ENCODE results near the gene STK17A. TPM values are rescaled to one million over a fixed set of nuclear protein-coding genes. Genes with fewer than 3 reads are reported as not detected.
"Not testable (repeated sequence)": the region's sequence is repeated elsewhere in the genome, so short reads cannot be mapped to it uniquely, and the experiment has no call there.

STK17A gene
- total RNA-seq, 1 donor from 2014 or later = 22.6 TPM

DNA sequence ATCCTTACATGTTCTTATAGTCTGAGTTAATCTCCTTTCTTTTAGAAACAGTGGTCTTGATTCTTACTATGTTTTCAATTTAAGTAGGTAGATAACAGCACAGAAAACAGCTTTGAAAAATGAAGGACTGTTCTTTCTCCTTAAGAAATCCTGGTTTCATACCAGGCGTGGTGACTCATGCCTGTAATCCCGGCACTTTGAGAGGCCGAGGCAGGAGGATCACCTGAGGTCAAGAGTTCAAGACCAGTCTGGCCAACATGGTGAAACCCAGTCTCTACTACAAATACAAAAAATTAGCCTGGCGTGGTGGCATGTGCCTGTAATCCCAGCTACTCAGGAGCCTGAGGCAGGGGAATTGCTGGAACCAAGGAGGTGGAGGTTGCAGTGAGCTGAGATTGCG is 13.5 kb downstream of the STK17A start:
- not testable (repeated sequence) for DNase-seq

DNA sequence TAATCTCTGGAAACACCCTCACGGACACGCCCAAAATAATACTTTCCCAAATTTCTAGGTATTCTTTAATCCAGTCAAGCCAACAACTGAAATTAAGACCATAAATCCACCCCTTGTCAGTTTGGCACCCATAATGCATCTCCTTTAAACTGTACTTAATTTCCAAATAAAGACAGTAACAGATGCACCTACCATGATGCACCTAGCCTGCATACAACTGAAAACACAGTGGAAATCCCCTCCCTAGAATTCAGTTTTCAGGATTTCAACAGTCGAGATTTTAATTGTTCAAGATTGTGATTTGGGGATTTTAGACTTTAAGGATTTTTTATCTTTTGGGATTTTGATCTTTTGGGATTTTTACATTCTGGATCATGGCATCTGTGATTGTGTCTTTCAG is 17.1 kb downstream of the STK17A start:
- DNase-seq = no peak

DNA sequence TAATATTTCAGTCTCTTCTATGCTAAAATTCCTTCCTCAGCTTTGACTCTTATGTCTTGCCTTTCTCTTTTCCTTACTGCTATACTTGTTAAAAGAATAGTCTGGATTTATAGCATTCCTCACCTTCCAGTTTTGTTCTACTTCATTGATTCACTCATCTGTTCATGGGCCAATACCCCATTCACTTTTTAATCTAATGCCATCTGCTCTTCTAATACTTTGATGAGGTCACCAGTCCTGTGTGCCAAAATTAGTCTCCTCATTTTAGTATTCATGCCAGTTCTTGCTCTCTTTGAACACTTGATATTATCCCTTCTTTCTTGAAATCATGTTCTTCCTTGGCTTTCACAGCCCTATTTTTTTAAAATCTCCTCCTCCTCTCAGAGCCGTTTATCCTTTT is 19.3 kb downstream of the STK17A start:
- DNase-seq = no peak

DNA sequence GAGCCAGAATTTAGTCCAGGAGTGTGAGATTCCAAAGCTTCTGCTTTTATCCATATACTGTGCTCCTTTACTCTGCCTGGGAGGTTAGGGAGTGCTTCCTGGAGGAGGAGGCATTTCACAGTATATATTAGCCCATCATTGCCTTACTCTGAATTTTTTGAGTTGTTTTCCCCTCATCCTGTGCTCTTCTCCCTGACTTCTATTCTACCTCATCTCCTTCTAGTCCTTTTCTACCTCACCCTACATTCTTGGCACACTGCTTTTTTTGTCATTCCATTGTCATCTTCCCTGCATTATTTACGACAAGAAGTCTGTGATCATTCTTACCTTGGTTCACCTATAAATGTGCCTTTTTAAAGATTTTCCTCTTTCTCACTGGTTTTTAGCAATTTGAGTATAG is 21.3 kb downstream of the STK17A start:
- DNase-seq = no peak

DNA sequence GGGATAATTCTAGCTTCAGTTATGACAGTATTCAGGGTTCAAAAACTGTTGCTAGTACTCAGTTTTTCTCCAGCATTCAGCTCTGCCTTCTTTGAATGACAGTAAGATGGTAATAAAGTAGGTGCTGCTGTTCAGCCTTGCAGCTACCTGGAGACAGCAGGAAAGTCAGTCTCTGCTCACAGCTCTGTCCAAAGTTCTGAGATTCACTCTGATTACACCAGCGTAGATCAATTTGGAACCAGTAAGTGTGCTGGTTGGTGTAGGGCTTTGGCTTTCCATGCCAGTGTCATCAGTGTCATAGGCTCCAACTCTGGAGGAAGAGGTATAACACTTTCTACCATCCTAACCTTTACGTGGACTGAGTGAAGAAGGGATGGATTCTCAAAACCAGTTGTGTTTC is 26.2 kb downstream of the STK17A start:
- no peak for DNase-seq

DNA sequence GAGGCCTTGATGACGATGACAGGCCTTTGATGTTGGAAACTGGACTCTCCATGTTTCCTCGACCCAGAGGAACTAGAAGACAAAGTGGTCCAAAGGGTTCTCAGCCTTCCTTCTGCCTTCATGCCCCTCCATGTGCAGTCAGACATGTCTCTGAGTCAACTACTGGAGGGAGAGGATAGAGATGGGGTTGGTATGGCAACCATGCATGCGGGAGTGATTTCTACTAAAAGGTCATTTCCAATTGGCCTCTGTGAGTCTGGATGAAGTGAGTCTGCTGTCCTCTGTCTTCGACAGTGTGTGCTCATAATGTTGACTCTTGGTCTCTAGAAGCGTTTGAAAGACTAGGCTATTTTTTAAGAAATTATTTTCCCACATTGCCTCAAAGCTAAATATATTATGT is 29.2 kb downstream of the STK17A start:
- DNase-seq = no peak

DNA sequence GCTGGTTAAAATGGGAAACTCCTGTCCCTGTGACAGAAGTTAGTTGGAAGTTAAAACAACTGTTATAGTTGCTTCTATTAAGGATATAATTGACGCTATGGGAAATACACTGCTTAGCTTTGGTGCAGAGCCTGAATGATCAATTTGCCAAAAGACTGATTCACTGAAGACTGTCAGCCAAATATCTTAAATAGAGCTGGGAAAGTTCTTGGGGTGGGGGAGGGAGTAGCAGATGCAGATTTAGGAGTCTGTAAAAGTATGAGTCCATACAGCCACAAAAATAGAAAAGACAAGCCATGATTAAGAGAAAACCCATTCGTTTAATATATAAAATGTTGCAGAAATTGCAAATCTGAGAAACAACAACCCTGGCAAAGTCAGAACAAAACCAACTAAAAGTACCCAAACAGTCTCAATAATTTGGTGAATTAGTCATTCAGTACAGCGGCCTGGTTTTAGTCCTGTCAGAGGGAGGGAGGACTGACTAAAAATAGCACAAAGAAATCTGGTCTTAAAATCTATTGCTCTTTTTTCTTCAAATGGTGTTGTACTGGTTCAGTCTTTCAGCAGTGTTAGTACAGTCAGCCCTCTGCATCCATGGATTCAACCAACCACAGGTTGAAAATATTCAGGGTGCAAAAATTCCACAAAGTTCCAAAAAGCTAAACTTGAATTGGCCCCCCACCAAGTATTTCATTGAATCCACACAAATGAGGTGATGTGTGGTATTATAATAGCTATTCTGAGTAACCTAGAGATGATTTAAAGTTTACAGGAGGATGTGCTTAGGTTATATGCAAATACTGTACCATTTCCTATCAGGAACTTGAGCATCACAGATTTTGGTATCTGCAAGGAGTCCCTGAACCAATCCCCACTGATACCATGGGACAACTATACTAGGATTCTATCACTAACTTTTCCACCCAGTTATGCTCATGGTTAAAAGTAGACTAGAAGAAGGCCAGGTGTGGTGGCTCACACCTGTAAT is 30.0 kb downstream of the STK17A start:
- DNase-seq = peak; percentile 38

DNA sequence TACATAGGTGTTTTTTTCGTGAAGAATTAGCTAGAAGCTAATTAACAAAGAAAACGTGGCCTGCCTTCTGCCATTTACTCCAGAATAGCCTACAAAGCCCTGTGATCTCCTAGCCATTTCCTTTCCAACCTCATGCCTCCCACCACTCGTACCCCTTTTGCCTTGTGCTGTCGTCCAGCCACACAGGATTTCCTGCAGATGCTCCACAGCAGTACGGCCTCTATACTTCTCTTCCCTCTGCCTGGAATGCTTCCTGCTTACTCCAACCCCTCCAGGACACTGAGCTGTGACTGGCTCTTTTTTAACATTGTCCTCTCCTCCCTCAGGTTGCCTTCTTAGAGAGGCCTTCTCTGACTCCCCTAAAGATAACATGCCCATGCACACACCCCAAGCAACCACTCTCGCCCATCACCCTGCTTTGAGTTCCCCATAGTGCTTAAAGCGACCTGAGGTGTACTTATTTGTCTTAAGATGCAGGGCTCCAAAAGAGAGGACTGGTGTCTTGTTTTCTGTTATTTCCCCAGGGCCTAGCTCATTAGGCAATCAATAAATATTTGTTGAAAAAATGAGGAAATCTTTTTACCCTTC is 32.7 kb downstream of the STK17A start:
- no peak for DNase-seq

DNA sequence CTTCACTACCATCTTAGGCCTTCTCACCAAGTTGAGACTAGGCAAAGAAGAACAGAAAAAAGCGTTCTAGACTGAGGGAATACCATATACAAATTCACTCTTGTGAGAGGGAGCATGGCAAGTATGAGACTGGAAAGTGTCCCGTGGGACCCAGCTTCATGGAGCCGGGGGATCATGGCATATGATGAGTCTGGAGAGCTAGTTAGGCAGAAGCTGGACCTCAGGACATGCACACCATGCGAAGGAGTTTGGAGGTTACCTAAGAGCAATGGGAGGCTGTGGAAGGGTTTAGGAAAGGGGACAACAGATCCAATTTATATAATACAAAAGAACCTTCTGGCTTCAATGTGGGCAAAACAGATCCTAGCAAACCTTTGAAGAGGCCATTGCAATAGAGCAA is 34.1 kb downstream of the STK17A start:
- DNase-seq = no peak

DNA sequence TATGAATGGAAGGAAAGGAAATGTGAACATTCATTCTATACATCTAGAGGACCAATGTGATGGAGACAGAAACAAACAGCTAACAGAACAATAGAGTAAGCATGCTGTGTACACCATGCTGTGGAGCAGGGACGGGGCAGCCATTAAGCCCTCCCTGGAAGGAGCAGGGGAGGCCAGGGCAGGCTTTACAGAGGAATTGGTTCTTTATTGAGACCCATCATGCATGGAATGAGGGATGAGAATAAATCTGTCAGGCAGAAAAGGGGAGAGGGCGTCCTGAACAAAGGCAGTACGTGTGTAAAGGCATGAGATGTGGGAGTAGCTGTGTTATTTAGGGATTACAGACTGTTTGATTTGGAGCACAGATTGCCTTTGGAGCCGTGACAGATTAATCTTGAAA is 35.2 kb downstream of the STK17A start:
- no peak for DNase-seq

DNA sequence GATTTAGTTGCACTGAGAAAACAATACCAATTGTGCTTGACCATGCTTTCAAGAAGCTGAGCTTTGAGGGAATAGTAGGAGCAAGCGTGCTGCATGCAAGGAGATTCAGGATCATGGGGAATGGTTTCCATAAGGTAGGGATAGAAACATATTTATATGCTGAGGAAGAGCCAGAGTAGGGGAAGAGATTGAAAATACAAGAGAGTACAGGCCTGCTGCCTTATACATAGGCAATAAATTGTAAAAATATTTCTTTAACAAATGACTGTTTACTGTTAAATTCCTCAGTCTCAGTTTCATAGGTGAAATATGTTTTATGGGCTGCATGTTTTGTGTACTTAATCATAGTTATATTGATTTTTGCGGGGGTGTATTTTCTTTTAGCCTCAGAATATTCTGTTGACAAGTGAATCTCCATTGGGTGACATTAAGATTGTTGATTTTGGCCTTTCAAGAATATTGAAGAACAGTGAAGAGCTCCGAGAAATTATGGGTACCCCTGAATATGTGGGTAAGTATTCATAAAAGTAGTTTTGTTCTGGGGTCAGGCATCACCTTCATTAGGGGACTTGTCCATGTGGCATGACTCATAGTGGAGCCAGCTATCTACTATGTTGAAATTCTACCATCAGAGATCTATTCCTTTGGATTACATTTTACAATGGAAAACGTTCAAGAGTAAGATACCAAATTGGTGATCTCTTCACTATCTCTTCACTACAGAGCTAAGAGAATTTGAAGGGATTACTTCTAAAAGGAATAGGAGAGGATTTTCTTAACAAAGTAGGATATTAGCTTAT is 36.5 kb downstream of the STK17A start:
- no peak for DNase-seq

DNA sequence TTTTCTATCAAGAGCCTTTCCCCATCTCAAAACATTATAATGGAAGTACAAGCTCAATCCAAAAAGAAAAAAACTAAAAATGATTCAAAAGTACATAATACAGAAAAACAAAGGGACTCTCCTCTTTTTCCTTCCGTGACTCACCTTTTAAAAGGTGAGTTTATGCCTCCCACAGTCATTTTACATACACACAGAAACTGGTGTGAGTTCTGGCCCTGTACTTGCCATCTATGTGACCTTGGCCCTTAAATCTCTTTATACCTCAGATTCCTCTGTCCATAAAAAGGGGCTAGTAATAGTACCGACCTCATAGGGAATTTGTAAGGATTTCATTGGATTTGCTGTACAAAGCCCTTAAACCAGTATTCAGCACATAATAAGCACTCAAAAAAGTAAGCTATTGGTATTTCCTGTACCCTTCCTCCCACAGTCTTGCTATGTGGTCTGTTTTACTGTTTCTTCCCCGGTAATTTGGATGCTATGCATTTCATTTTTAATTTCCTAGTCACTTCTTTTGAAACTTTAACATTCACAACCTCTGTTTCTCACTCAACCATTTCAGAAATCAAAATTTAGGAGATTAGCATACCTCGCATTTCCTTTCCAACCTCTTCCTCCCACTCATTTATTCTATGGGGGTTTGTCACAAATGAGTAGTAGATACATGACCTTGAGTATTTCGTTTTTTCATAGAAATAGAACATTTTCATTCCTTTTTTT is 39.0 kb downstream of the STK17A start:
- no peak for DNase-seq

DNA sequence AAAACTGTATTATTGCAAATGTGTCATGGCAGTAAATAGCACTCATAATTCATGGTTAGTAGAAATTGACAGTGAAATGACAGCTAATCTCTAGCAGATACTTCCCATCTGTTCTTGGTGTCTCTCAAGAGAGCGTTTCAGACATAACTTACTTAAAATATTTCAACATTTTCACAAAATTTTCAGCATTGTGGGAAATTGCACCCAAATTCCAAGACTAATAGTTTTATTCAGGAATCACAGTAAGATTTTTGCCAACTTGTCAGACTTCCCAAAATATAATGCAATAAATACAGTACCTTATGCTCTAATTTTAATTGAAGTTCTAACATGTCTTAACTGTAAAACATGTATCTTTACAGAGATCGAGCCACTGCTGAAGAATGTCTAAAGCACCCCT is 41.2 kb downstream of the STK17A start:
- no peak for DNase-seq

DNA sequence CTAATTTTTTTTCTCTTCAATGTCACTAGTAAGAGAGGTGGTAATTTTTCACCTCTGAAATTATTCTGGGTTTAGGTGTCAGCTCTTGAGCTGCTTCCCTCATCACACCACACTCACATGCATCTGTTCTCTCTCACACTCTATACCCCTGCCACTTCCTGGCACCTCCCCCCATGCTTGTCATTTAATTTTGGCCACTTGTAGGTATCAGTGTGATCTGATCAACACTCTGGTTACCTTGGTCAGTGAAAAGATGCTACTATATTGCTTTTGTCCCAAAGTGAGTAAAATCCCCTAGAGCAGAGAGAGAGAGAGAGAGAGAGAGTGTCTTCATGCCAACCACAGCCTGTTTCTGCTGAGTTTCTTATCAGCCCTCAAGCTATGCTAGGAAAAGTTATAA is 42.5 kb downstream of the STK17A start:
- no peak for DNase-seq

DNA sequence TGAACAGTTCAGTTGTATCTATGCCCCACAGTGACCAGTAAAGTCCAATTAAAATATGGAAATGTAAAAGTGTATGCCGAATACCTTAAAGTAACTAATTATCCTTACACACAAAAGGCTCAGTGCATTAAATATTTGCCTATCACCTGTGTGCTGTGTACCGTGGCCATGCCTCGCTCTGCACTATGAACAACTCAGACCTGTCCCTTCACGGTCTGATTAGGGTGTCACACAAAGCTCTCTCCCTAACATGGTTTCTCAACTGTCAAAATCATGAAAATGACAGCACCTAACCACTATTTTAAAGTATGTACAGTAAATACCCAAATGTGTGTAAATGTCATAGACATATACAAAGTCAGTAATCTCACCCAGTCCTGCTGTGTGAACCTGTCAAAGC is 43.1 kb downstream of the STK17A start:
- DNase-seq = no peak

DNA sequence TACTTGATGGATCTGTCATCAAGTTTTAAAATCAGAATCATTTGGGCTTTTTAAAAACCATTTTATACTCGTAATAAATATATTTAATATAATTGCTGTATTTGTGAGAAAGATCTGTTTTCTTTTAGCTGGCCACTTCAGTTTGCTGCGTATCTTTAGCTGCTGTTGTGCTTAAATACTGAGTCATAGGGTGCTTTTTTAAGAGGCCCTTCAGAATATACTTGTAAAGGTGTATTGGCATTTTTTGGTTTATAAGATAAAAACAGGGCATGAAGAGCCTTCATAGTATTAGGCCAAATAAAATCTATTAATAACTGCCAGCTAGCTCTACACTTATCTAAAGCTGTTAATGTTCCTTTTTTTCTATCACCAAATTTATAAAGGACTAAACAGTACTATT is 43.8 kb downstream of the STK17A start:
- no peak for DNase-seq

DNA sequence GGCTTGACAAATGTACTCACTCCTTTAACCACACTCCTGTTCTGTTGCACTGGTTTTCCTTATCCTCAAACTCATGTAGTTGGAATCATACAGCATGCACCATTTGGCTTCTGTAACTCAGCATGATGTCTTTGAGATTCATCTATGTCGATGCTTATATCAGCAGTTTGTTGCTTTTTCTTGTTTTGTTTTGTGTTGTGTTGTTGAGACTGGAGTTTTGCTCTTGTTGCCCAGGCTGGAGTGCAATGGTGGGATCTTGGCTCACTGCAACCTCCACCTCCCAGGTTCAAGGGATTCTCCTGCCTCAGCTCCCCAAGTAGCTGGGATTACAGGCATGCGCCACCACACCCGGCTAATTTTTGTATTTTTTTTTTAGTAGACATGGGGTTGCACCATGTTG is 44.9 kb downstream of the STK17A start:
- not testable (repeated sequence) for DNase-seq

DNA sequence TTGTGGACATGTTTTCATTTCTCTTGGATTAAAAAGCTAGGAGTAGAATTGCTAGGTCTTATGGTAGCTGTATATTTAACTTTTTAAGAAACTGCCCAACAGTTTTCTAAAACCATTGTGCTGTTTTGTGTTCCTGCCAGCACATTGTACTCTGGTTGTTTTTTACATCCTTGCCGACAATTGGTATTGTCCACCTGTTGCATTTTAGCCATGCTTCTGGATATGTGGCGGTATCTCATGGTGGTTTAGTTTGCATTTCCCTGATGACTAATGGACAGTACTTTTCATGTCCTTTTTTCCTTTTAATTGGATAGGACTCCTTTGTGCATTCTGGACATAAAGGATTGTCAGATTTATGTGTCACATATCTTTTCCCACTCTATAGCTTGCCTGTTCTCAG is 45.5 kb downstream of the STK17A start:
- DNase-seq = no peak

DNA sequence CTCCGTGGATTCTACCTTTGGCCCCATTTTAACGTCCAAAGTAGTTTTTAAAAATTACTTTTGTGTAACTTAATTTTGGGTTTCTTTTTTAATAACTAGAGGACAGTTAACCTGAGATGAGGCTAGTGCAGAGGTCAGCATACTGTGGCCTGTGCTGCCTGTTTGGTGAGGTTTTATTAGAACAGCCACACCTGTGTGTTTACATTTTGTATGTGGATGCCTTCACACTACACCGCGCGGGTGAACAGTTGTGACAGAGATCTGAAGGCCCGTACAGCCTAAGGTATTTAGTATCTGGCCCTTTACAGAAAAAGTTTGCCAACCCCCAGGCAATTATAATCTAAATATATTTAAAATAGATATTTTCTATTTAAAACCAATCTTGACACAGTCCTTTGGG is 46.9 kb downstream of the STK17A start:
- no peak for DNase-seq

DNA sequence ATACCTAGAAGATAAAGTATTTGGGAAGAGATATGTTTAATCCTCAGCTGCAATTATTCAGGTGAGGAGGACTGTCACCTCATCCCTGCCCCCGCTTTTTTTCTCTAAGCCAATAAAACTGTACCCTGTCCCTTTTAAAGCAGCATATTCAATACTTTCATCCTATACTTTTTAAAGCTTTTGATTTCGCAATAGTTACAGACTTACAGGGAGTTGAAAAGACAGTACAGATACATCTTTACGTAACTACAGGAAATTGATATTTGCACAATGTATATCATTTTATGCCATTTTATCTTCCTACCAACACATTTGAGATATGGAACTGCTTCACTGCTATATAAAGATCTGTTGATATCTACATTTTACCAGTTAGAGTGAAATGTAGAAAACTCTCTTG is 47.6 kb downstream of the STK17A start:
- DNase-seq = no peak

DNA sequence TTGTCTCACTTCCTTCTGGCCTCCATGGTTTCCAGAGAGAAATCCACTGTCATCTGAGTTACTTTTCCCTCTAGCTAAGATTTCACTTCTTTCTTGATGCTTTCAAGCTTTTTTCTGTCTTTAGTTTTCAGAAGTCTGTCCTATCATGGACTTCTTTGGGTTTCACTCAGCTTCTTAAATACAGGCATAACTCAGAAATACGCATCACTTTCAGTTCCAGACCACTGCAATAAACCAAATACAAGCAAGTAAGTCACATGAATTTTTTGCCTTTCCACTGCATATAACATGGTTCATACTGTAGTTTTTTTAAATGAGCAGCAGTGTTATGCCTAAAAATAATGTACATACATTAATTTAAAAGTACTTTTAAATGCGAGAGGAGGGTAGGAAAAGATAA is 48.7 kb downstream of the STK17A start:
- DNase-seq = no peak

DNA sequence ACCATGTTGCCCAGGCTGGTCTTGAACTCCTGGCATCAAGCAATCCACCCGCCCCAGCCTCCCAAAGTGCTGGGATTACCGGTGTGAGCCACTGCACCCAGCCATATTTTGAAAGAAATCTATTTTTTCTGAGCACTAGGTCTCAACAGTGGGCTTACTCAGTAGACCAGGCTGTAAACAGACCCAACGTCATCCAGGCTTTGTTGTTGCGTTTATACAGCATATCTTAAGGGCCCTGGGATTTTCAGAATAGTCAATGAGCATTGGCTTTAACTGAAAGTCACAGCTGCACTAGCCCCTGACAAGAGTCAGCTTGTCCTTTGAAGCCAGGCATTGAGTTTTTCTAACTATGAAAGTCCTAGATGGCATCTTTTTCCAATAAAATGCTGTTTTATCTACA is 49.8 kb downstream of the STK17A start:
- no peak for DNase-seq
